SW480 (cell line): Measurements from ENCODE around the gene CTNNA1.
A peak's percentile ranks its signal among the peaks of the same experiment; 100 is the strongest.
"Not testable (repeated sequence)": the region's sequence is repeated elsewhere in the genome, so short reads cannot be mapped to it uniquely, and the experiment has no call there.

Experiments used
- DNase-seq: peaks from one replicate; pipeline ENCODE4 v3.0.0-alpha.2; 2016; ENCODE audit warnings: low spot score

The CTNNA1 gene

GRCh38 chr5:138815529-138815928 lies 62.3 kb downstream of the CTNNA1 start:
- DNase-seq, result no peak

- DNase-seq, result no peak
These were observed 64.0 kb downstream of the CTNNA1 start for GRCh38 chr5:138817241-138817640.

GRCh38 chr5:138819081-138819480 lies 65.9 kb downstream of the CTNNA1 start:
- no peak for DNase-seq

- no peak for DNase-seq
These were observed 67.5 kb downstream of the CTNNA1 start for GRCh38 chr5:138820695-138821094.

GRCh38 chr5:138824516-138824915 lies 71.3 kb downstream of the CTNNA1 start:
- DNase-seq, result no peak

GRCh38 chr5:138824924-138825863 lies 72.0 kb downstream of the CTNNA1 start:
- peak; percentile 66 for DNase-seq

- no peak for DNase-seq
These were observed 75.3 kb downstream of the CTNNA1 start for GRCh38 chr5:138828556-138828955.

- no peak for DNase-seq
These were observed 76.1 kb downstream of the CTNNA1 start for GRCh38 chr5:138829341-138829740.

GRCh38 chr5:138831703-138832102 lies 78.5 kb downstream of the CTNNA1 start:
- no peak for DNase-seq

- no peak for DNase-seq
These were observed 79.0 kb downstream of the CTNNA1 start for GRCh38 chr5:138832218-138832617.

GRCh38 chr5:138833080-138833479 lies 79.9 kb downstream of the CTNNA1 start:
- no peak for DNase-seq

- no peak for DNase-seq
These were observed 80.7 kb downstream of the CTNNA1 start for GRCh38 chr5:138833726-138834480.

GRCh38 chr5:138834853-138835252 lies 81.6 kb downstream of the CTNNA1 start:
- not testable (repeated sequence) for DNase-seq

GRCh38 chr5:138837160-138837559 lies 83.9 kb downstream of the CTNNA1 start:
- no peak for DNase-seq

GRCh38 chr5:138840103-138840502 lies 86.9 kb downstream of the CTNNA1 start:
- no peak for DNase-seq

- no peak for DNase-seq
These were observed 88.3 kb downstream of the CTNNA1 start for GRCh38 chr5:138841531-138841930.

- DNase-seq, result no peak
These were observed 90.3 kb downstream of the CTNNA1 start for GRCh38 chr5:138843316-138844124.

GRCh38 chr5:138844125-138844461 lies 90.9 kb downstream of the CTNNA1 start:
- no peak for DNase-seq

GRCh38 chr5:138844812-138845513 lies 91.7 kb downstream of the CTNNA1 start:
- no peak for DNase-seq

- DNase-seq, result no peak
These were observed 96.2 kb downstream of the CTNNA1 start for GRCh38 chr5:138849439-138849838.

- no peak for DNase-seq
These were observed 96.7 kb downstream of the CTNNA1 start for GRCh38 chr5:138849882-138850281.
